Measurements from ENCODE around the gene ISL2.

The ISL2 gene

DNA sequence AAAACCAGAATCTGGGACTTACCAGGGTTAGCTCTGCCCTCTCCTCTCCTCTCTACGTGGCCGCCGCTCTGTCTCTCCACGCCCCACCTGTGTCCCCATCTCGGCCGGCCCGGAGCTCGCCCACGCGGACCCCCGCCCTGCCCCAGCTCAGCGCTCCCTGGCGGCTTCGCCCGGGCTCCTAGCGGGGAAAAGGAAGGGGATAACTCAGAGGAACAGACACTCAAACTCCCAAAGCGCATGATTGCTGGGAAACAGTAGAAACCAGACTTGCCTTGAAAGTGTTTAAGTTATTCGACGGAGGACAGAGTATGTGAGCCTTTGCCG lies 5.4 kb downstream of the ISL2 start:
- DNase-seq (ENCODE audit: low spot score), result no peak

DNA sequence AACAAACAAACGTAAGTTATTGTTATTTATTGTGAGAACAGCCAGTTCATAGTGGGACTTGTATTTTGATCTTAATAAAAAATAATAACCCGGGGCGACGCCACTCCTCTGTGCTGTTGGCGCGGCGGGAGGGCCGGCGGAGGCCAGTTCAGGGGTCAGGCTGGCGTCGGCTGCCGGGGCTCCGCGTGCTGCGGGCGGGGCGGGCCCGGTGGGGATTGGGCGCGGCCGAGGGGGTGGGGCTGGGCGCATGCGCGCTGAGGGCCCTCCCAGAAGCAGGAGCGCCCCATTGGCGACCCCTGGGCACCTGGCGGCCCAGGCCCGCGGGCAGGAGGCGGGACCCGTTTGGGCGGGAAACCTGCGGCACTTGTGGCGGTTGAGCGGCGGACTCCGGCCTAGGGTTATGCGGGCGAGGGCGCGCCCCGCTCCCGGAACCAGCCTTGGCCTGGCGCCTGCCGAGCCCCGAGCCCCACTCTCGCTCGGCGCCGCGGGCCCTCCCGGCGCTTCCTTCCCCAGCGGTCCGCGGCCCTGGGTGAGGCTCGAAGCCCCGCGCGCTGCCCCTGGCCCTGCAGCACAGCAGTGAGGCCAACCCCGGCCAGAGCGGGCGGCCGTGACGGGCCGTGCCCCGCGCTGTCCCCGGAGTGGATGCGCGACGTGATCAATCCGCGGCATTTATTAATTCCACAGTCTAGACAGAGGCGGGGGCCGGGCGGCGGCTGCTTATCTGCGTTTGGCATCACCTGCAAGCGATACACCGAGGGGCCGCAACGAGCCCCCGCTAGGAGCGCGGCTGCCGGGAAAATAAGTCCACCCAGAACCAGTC lies 6.0 kb downstream of the ISL2 start:
- DNase-seq (ENCODE audit: low spot score), result no peak

DNA sequence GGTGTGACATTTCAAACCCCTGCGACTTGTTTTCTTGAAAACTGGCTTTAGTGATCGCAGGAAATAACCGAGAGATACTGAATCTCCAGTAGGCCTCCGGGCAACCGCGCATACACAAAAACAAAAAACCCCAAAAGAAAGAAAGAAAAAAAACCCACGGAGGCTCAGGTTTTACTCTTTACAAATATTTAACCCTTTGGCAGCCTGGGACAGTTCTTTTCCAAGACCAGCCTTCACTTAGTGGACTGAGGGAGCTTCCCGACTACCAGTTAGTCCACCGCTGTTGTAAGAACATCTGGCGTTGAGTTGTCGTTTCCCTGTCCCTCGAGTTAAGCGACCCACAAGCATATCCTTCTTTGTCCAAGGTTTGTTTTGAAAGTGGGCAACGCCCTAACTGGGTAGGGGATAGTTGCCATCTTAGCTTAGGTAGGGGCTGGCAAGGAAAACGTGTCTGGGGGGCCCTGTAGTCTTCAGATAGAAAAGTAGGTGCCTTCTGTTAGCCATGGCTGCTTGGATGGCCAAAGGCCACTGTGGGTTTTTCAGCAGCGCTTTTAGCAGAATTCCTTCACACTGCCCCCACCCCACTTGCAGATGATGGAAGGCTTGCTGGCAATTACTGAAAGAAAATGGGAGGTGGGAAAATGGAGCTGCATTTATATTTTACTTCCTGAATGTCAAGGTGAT lies 6.9 kb downstream of the ISL2 start:
- DNase-seq (ENCODE audit: low spot score), result no peak

DNA sequence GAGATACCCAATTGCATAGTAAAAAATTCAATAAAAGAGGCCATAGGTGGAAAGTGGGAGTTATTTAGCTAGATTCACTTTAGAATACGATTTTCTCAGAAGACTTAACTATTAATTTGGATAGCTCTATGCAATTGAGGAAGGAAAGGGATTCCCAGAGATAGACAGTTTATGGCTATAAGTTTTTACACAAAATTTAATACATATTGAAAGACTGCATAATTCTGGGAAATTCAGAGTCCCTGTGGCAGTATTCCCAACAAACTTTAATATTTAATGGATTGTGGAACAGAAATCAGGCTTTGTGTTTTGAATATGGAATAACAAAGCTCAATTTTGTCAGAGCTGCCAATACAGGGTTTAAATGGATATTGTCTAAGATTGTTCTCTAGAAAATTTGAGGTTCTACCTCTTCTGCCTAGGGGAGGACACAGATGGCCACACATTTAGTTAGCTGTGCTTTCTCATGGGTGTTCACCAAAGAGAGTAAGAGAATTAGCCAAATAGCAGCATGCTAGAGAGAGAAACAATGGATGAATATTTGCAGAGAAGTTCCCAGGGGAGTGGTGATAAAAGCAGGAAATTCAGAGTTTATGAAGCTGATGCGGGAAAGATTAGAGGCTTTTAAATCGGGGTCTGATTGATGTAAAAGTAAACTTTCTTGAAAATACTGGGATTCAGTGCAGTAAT lies 8.5 kb downstream of the ISL2 start:
- DNase-seq (ENCODE audit: low spot score), result no peak

DNA sequence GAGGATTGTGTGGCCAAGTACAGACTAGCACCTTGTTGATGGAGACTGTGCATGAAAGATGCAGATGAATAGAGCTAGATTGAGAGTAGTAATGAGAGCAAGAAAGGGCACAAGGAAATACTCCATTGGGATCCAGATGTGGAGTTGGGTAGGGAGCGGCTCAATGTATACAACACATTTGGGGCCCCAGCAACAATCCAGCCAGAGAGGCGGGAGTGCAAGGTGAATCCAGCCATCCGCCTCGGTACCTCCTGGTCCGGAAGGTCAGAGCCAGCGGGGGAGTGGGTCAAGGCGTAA lies 9.0 kb downstream of the ISL2 start:
- no peak for DNase-seq (ENCODE audit: low spot score)

DNA sequence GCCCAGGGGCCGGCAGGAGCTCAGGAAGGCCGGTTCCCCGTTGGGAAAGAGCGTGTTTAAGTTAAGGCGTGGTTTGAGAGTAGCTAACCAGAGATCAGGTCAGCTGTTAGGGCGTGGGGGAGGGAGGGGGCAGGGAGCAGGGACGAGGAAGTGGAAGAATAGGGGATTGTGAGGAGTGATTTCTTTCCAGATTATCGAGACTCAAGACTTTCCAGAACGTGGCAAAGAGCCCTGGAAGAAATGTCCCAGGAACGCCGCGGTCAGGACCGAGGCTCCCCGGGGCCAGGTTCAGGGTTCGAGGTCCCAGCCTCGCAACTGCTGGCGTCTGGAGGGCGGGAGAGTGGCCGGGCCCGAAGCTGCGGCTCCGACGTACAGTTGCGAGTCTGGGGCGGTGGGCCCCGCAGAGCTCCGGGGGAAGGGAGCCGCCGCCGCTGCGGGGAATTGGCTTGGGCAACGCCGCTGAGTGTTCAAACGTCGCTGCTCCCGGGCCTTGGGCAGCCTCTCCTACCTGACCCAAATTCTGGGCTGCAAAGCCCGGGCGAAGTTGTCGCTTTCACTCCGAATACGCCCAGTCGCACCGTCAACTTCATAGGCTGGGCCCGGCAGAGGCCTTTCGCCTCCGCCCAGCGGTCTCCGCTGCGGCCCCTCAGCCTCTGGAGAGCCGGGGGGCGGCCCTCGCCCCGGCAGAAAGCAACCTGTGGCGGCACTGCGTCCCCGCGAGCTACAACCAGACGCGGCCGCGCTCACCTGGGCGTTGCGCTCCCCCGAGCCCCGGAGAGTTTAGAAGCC lies 9.5 kb downstream of the ISL2 start:
- DNase-seq (ENCODE audit: low spot score), result no peak

DNA sequence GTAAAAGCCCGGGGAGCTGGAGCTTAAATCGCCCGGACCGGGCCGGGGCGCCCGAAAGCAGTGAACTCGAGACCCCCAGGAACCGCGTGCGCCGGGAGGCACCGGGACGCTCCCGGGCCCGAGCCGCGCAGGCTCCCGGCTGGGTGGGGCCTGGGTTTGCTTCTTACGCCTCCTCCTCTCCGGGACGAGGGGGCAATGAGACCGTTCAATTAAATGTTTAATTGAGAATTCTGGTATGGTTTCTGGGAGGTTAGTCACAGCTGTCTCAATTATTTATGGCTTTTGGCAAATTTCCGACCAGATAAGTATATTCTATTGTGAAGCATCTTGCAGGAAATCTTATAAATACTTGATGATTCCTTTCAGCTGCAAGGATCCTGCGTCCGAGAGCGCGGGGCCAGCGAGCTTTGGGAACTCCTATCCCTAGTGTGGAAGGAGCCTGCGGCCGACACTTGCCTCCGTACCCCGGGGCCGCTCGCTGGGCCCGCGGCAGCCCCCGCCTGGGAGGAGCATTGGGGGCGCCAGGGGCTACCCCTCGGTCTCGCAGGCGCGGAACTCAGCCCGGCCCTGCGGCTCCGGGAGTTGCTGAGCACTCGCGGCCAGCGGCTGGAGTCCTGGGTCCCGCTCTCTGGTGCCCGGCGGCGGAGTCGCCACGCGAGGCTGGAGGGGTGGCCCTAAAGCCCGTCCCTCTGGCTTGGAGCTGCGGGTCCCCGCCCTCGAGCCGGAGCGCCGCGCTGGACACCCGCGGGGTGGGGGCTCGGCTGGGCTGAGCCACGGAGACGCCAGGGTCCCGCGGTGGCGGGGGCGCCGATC lies 10.3 kb downstream of the ISL2 start:
- no peak for DNase-seq (ENCODE audit: low spot score)

DNA sequence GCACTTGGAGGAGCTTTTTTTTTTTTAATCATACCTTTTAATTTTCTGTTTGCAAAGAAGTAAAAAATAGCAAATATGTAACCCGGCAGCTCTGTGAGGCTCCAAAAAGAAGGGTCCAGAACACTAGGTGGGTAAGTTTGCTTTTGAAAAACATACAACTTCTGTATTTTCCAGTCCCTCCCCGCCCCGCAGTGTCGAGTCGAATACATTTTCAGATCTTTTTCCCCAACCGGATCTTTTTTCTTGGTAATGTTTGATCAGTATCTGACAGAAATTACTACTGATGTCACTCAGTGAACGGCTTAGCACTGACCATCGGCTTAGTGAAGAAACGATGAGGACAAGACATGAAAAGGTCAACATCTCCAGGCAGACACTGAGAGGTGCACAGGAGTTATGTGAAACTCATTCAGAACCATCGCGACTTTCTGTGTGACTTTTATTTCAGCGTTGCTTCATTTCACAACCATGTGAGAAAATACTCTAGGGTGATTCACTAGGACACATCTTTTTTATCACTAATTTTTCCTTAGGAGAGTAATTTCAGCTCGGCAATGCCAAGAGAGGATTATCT lies 11.0 kb downstream of the ISL2 start:
- no peak for DNase-seq (ENCODE audit: low spot score)

DNA sequence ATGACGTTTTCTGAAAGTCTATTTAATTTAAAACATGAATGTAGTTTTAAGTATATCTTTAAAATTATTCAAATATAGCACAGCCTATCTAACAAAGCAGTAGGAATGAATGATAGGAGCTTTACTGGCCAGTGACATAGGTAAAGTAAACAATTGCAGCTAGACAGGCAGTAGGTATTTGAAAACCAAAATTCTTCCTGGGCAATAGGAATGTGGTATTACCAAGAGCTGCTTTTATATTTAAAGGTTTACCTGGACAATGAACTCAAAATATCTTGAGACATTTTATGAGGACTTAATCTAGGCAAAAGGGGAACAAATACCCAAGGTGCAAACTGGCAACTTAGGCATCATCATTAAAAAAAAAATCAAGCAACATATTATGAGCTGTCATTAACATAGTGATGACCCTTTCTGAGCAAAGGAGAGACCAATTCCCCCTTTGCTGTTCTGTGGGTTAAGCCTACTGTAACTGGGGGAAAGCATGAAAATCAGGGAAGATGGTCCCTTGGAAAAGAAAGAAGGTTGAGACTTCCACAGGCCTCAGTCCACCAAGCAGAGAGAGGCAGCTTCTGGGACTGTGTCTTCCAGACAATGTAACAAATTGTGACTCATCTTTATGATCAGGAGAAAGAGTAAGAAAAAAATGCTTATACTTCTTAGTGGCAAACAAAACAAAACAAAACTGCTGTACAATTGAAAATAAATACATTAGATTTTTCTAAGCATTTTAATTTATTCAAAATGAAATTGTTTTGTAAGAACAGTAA lies 12.9 kb downstream of the ISL2 start:
- DNase-seq (ENCODE audit: low spot score), result no peak

DNA sequence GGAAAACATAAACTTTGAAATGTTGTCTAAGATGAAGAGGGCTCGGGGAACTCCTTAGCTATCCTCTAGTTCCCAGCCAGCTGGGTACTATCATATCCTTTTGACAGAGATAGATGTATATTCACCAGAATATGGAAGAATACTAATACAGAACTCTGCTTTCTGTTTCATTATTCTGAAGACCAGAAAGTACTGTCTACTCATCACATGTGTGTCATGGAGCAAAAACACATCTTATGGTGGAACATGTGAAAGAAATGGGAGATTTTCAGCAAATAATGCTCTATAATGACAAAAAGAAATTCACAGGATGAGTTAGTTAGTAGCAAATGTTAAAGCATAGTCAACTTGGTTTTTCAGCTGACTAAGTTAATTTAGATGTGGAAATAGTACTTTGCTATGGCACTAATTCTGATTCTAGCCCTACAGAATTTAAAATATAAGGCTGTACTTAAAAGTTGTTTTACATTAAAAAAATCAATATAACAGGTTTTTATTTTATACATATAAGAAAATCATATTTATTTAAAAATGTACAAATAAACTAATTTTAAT lies 16.5 kb downstream of the ISL2 start:
- DNase-seq (ENCODE audit: low spot score), result no peak

DNA sequence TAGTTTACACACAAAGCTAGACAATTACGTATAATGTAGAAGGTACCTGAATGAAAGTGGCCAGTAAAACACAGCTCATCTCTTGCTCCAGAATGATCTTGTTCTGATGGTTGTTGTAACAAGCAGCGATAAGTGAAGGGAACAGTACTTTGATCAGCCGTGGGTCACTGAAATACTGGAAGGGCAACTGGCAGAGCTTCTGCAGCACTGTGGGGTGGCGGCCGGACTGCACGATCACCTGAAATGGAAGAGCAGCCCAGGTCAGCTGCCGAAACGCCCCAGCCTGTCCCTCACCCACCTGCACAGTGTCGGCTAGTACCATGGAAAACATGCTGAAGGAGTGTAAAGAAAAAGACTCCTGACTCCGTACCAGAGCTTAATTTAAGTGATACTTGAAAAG lies 17.3 kb downstream of the ISL2 start:
- no peak for DNase-seq (ENCODE audit: low spot score)

DNA sequence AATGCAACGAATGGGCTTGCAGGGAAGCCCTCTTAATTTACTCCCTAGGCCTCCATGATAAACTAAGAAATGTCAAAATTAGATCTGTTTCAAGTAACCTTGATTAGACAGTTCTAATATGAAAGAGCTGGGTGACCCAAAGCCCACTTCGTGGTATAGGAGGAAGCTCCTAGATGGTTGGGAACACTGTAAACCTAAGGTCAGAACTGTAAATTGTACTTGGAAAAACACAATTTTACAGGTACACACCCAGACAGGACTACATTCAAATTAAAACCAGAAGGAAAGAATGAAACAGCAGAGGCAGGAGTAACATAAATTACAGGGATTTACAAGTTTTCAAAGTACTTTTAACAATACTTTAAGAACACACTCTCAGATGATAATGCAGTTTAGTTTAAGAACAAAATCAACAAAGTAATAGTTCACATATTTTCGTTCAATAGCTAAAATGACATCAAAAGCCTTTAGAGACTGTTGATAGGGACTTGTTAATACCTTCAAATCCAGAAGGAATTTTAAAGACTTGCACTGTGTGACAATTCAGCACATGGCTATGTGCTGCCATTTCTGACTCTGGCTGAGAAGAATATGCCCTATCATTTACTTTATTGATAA lies 18.4 kb downstream of the ISL2 start:
- no peak for DNase-seq (ENCODE audit: low spot score)

DNA sequence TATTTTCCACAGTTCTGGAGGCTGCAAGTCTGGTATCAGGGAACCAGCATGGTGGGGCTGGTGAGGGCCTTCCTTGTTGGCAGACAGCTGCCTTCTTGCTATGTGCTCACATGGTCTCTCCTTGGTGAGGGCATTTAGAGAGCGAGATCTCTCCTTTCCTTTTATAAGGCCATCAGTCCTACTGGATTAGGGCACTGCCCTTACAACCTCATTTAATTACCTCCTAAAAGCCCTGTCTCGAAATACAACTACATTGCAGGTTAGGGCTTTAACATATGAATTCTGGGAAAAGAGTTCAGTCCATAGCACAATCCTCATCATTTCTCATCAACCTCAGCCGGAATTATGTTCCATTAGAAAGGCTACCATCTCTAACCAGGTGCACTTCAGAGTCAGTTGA lies 21.9 kb downstream of the ISL2 start:
- no peak for DNase-seq (ENCODE audit: low spot score)

DNA sequence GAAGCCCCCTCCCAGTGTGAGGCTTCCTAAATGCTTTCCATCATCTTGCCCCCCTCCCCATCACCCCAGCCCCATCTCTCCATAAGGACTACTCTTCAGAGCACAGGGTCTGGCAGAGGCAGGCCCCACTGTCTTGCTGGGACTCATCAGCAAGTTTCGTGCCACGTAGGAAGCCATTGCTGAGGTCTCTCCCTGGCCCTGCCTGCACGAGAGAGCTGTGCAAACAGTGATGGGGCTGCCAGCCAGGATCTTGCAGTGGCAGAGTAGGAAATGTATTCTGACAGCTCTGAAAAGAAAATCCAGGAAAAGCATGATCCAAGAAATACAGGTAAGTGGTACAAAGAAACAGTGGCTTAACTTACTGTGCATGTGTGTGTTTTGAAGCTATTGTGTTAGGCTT lies 22.6 kb downstream of the ISL2 start:
- DNase-seq (ENCODE audit: low spot score), result no peak

DNA sequence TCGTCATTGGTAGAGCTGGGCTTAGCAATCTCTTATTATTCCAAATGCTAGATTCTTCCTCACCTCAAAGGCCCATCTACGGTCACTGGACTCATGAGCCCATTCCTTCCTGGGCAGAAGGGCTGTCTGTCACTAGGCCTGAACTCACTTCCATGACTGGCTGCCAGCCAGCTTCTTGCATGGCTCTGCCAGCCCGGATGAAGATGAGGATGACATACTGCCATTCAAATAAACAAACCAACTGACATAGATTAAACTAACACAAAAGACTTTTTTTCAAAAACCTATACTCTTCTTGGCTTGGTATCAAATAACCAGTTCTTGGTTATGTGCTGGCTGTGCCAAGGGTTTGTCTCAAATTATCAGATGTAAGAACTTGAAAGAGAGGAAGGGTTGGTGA lies 23.8 kb downstream of the ISL2 start:
- no peak for DNase-seq (ENCODE audit: low spot score)

DNA sequence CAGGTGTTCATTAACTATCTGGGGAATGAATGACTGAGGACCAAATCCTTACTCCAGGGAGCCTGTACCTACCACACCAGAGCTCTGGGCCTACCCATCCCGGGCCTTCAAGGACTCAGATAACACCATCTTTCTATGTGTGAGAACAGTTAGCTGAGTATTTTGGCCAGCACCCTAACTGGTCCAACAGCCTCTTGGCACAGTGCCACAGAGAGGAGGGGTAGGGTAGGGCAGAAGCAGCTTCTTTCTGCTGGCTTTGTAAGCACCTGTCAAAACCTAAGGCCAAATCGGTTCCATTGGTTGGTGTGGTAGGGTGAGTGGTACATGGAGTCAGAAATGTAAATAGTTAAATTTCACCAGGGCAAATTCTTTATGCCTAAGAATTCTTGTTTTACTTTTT lies 26.7 kb downstream of the ISL2 start:
- no peak for DNase-seq (ENCODE audit: low spot score)

DNA sequence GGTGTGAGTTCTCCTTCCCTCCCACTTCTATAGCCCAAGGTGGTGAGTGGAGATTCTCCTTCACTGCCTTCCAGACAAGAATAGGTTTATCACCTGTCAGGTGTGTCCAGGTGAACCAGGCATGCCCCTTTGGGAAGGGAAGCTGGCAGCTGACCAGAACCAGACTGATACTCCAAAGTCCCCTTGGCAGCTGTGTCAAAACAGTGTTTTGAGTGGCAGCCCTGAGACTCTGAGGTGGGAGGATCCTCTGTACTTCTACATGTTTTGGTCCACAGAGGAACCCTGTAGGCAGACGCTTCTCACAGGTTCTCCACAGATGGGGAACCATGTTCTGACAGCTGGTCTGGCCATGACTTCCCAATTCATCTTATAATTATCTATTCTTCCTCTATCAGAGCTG lies 30.1 kb downstream of the ISL2 start:
- no peak for DNase-seq (ENCODE audit: low spot score)

DNA sequence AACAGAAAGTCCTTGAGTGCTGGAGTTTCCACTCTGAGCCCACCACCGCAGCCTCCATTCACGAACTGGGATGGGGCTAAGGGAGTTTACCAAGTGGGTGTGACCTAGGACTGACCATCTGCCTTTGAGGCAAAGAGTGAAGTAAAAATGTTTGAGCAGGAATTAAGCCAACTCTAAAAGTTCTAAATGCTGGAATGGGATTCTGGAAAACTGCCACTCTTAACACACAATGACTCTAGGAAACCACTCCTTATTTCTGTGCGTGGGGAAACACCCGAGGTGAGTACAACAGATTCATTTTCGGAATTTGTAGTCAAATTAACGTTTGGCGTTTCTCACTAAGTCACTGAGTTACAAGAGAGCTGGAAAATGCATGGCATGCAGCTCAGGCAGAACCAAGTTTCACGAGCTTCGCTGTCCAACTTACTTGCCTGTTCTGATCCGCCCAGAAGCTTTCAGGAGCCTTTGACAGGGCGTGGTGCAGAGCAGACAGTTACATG lies 31.6 kb downstream of the ISL2 start:
- DNase-seq (ENCODE audit: low spot score), result no peak

DNA sequence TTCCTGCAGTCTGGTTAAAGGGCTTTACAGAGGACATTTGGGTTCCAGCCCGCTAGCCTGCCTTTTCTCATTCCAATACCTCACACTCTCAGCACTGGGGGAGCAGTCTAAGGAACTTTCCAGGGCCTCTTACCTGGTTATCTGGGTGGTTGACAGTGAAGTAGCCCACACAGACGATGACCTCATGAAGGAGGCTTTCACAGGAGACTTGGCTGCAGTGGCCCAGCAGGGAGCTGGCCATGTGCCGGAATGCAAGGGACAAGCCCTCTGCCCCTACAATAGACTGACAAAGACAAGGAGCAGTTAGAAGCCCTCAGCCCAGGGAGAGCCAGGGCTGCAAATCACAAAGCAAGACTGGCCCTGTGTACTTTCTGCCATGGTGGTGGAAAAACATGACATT lies 39.5 kb downstream of the ISL2 start:
- no peak for DNase-seq (ENCODE audit: low spot score)

DNA sequence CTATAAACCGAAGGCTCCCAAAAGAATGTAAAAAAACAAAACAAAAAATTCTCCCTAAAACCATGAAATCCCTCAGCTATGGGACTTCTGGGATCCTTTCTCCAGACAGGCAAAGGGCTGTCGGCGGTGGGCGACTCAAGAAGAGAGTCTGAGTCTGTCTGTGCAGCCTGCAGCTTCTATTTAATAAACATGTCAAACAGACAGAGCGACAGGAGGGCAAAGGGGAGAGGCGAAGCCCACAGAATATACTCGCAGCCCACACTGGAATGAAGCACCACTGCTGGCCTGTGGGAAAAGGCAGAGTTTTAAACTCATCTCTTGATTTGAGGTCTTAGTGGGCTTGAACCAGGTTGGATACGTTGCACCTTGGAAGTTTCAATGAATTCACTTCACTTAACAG lies 40.2 kb downstream of the ISL2 start:
- DNase-seq (ENCODE audit: low spot score), result no peak
